Stimulated activated CD4-positive, alpha-beta T cell treated with anti-CD3 and anti-CD28 coated beads, Interleukin-4, amount 100 ng/mL, for 48 hours (primary cell): Measurements from ENCODE around the gene IL1RN.

Source experiments
- DNase-seq, 2 donors: peaks; one replicate each; pipeline ENCODE4 v3.0.0-alpha.2; 2020; ENCODE audit warnings: low read depth in 2 of 2

The IL1RN gene

GRCh38 chr2:113173542-113174375 is 46.4 kb downstream of the IL1RN start, which contains the start of gene PSD4:
Gene PSD4, plus strand, starts transcription at chr2:113173971. Its CDS starts 8,486 bp downstream, at chr2:113182457.
- DNase-seq, result peak; percentile 78 to 86

- no peak for DNase-seq
Measured at GRCh38 chr2:113174376-113174750, 47.0 kb downstream of the IL1RN start.

- peak; percentile 44 to 62 for DNase-seq
Measured at GRCh38 chr2:113175042-113175628, 47.7 kb downstream of the IL1RN start.

GRCh38 chr2:113175736-113176695 is 48.6 kb downstream of the IL1RN start:
- no peak for DNase-seq

DNA sequence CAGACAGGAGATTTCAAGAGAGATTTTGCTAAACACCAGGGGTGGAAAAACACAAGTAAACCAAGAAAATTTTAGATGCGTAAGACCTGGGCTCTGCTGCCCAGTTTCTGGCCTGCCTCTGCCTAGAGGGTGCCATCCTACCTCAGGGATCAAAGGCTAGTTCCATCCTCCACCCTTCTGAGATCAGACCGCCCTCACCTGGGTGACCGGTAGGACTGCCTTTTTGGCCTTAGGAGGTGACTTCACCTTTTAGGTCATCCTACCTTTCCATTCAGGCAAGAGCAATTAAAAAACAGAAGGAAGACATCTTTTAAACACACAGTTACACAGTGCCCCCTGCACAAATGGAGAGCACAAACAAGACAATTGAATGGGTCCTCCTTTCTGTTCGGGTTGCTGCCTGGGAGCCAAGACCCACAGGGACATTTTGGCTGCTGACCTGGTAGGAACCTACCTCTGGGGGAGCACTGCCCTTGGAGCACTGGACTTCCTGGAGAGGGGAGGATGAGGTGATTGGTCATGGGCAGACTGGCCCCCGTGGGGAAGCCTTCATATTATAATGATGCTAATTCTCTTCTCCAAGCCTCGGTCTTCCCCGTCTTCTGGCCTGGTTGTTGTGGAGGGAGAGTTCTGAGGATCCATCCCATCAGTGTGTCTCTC is 49.4 kb downstream of the IL1RN start:
- DNase-seq, result no peak

- DNase-seq, result no peak
Measured at GRCh38 chr2:113178069-113178746, 50.8 kb downstream of the IL1RN start.

DNA sequence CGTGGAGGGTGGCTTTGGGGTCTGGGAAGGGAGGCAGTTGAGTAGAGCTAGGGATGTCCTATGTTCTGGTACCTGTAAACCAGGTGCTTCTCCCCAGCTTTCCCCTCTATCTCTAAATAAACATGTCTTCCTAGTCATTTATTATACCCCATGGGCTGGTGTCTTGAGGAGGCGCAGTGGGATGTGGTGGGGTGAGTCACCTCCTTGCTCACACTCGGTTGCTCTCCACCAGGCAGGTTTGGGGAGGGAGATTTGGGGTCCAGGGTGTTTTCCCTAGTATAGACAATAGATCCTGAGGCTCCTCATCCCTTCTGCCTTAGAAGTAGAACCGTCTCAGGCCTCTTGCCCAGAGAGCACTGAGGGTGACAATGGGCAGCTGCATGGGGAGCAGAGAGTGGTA is 51.5 kb downstream of the IL1RN start:
- peak in 1 of 2 donors; percentile 46 for DNase-seq

DNA sequence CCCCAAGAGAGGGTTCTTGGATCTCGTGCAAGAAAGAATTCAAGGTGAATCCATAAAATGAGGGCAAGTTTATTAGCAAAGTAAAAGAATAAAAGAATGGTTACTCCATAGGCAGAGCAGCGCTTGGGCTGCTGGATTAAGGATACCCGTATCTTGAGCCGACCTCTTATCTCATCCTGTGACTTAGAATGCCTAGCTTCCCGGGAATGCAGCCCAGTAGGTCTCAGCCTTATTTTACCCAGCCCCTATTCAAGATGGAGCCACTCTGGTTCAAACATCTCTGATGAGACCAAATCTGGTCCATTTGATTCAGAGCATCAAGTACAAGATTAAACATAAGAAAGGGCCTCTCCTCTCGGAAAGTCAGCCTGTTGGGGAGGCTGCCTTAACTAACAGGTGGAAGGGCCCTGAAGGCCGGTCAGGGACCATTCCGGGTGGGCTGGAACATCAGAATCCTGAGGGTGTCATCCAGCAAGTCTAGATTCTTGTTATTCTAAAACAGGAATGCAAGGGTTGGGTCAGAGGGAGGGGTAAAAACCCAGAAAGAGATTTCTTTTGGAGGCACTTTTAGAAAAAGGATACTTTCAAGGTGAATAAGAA is 52.1 kb downstream of the IL1RN start:
- DNase-seq, result no peak

GRCh38 chr2:113180131-113180946 is 52.9 kb downstream of the IL1RN start:
- no peak for DNase-seq

DNA sequence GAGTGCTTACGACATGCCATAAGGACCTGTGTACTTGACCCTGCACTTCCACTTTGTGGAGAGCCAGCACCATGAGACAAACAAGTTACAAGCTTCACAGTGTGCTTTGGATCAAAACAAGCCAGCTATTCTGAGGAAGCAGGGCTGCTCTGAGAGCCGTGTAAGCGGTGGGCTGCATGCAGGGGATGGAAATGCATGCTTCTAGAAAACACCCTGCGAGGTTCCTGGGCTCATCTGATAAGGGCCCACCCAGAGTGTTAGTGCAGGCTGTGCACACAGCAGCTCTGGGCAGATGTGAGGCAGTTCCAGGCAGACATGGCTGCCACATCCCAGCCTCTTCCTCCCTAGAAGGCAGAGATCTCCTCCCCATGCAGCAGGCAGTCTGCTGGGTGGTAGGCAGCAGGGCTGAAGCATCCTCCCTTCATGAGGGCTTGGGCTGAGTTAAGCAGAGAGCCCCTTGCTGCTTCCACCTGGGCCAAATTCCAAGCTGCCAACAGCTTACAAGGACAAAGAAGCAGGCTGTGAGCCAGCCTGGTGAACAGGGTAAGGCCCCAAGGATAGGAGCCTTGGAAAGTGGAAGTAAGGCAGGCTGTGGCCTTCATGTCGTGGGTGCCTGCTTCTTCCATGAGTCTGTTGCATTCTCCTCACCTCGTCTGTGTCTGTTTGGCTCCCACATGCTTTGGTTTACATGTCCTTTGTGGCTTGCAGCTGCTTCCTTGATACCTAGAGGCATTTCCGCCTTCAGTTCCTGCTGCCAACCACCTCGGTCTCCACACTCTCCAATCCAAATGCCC is 54.1 kb downstream of the IL1RN start:
- DNase-seq, result no peak

GRCh38 chr2:113182471-113183260 is 55.3 kb downstream of the IL1RN start:
- no peak for DNase-seq

DNA sequence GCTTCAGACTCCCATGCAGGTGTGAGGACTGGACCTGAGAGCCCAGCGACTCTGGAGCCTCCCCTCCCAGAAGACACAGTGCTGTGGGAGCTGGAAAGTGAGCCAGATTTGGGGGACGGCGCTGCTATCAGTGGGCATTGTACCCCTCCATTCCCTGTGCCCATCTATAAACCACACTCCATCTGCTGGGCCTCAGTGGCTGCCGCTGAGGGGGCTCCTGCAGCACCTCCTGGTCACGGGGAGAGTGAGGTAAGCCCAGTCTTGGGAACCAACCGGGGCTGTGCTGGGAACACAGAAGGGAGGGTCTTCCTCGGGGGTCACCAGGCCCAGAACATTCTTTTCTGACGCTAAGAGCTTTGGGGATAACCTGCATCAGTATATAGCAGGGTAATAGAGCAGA is 55.9 kb downstream of the IL1RN start:
- no peak for DNase-seq
